ENCODE data around the gene MMP2. TPM values are rescaled to one million over a fixed set of nuclear protein-coding genes. Genes with fewer than 3 reads are reported as not detected.

Gene MMP2
- total RNA-seq, 1 donor from 2014 or later: 1,246 TPM

DNA sequence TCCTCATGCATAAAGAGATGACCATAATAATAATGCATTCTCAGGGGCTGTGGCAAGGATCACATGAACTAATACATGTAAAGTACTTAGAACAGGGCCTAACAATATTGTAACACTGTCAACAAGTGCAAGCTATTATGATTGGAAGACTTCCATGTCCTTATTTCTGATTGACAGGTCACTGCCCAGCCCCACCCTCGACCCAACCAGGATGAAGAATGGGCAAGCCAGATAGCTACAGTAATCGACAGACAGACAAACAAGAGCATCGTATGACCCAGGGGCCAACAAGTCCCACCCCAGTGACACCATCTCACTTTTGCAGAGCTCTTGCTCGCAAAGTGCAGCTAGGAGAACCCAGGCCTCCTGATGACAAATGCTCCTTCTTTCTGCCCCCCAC is 14.6 kb upstream of the MMP2 start:
- Histone ChIP-seq H3K4me1 (ENCODE audit: insufficient read depth, low read length) (no peaks in the 10 kb centered on the region), H3K27ac (ENCODE audit: low read depth, low read length) (no peak overlapping the region), H4K20me1 (ENCODE audit: insufficient read depth, low read length) (no peaks in the 10 kb centered on the region), H3K27me3 (ENCODE audit: insufficient read depth, low read length) (no peaks in the 10 kb centered on the region), H3K9ac (ENCODE audit: low read length) (no peak overlapping the region), H3K9me3 (ENCODE audit: insufficient read depth, low read depth, low read length) (no peaks in the 10 kb centered on the region), H3K36me3 (ENCODE audit: insufficient read depth, low read length) (no peaks in the 10 kb centered on the region), H3K4me3 (ENCODE audit: insufficient read depth, low read depth, low read length) (no peak overlapping the region), H3K4me2 (ENCODE audit: low read length) (no peak overlapping the region), H3K79me2 (ENCODE audit: insufficient read depth, low read length) (no peaks in the 10 kb centered on the region), H2AFZ (ENCODE audit: low read depth, low read length) (no peak overlapping the region)
- DNase-seq (ENCODE audit: low read depth) (no peak), FAIRE-seq (no peak)
- TF ChIP-seq, protein P1, sequence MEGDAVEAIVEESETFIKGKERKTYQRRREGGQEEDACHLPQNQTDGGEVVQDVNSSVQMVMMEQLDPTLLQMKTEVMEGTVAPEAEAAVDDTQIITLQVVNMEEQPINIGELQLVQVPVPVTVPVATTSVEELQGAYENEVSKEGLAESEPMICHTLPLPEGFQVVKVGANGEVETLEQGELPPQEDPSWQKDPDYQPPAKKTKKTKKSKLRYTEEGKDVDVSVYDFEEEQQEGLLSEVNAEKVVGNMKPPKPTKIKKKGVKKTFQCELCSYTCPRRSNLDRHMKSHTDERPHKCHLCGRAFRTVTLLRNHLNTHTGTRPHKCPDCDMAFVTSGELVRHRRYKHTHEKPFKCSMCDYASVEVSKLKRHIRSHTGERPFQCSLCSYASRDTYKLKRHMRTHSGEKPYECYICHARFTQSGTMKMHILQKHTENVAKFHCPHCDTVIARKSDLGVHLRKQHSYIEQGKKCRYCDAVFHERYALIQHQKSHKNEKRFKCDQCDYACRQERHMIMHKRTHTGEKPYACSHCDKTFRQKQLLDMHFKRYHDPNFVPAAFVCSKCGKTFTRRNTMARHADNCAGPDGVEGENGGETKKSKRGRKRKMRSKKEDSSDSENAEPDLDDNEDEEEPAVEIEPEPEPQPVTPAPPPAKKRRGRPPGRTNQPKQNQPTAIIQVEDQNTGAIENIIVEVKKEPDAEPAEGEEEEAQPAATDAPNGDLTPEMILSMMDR (IDR thresholded peaks at IDR 0.05; ENCODE audit: insufficient read depth, low read depth, low read length): no peak
- TF ChIP-seq EZH2 (IDR thresholded peaks at IDR 0.05; ENCODE audit: insufficient read depth, low read length): no peak
- Mint-ChIP-seq H3K36me3 (ENCODE audit: low read depth, unreplicated experiment) (no peaks in the 10 kb centered on the region), H3K4me3 (ENCODE audit: unreplicated experiment) (no peak overlapping the region), H3K4me1 (ENCODE audit: low read depth, unreplicated experiment) (no peaks in the 10 kb centered on the region), H3K27me3 (ENCODE audit: low read depth, unreplicated experiment) (peaks cover 25% of the 10 kb centered on the region), H3K27ac (ENCODE audit: unreplicated experiment) (no peak overlapping the region), H3K9me3 (ENCODE audit: unreplicated experiment) (peaks cover 4% of the 10 kb centered on the region)

DNA sequence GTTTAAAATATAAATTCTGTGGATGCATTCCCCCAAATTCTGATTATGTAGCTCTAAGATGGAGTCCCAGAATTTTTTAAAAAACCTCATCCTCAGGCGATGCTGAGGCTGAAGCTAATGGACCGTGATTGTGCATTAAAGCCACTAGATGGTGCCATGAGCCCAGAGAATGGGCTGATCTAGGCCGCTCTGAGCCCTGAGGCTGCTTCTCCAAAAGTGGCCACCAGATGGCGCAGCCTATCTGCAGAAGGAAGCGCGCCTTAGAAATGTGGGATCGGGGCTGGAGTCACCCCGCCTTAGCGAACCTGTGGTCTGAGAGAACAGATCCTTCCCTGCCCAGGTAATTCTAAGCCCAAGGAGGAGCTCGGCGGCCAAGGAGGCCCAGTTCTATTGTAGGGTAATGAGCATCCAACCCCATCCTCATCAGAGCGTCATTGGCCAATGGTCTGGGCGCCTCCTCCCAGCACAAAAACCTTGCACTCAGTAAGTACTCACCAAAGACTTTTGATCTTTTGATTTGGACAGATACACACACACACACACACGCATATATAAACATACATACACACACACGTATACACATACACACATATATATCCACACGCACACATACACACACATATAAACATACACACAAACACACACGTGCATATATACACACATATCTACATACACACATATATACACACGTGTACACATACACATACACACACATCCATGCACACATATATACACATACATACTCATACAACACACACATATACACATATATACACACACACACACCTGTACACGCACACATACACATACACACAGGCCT is 13.7 kb upstream of the MMP2 start:
- peak overlapping the region; percentile 37 for H2AFZ ChIP-seq (ENCODE audit: low read depth, low read length)
- H3K36me3 ChIP-seq (ENCODE audit: insufficient read depth, low read length): no peaks in the 10 kb centered on the region
- H3K4me3 ChIP-seq (ENCODE audit: insufficient read depth, low read depth, low read length): no peak overlapping the region
- H3K27ac ChIP-seq (ENCODE audit: low read depth, low read length): no peak overlapping the region
- peaks cover under 1% of the 10 kb centered on the region for H3K4me1 ChIP-seq (ENCODE audit: insufficient read depth, low read length)
- peak overlapping the region; percentile 9 for H3K9ac ChIP-seq (ENCODE audit: low read length)
- Mint-ChIP-seq H3K9me3 (ENCODE audit: unreplicated experiment) (peaks cover 4% of the 10 kb centered on the region), H3K27me3 (ENCODE audit: low read depth, unreplicated experiment) (peaks cover 20% of the 10 kb centered on the region), H3K27ac (ENCODE audit: unreplicated experiment) (no peak overlapping the region), H3K4me1 (ENCODE audit: low read depth, unreplicated experiment) (no peaks in the 10 kb centered on the region), H3K36me3 (ENCODE audit: low read depth, unreplicated experiment) (no peaks in the 10 kb centered on the region), H3K4me3 (ENCODE audit: unreplicated experiment) (no peak overlapping the region)
- H3K79me2 ChIP-seq (ENCODE audit: insufficient read depth, low read length): no peaks in the 10 kb centered on the region
- no peaks in the 10 kb centered on the region for H3K9me3 ChIP-seq (ENCODE audit: insufficient read depth, low read depth, low read length)
- no peak for DNase-seq (ENCODE audit: low read depth)
- no peaks in the 10 kb centered on the region for H4K20me1 ChIP-seq (ENCODE audit: insufficient read depth, low read length)
- FAIRE-seq: peak; percentile 87
- peak overlapping the region; percentile 63 for H3K4me2 ChIP-seq (ENCODE audit: low read length)
- H3K27me3 ChIP-seq (ENCODE audit: insufficient read depth, low read length): no peaks in the 10 kb centered on the region
- no peak for TF ChIP-seq EZH2 (IDR thresholded peaks at IDR 0.05; ENCODE audit: insufficient read depth, low read length)
- TF ChIP-seq, protein P1 (IDR thresholded peaks at IDR 0.05; ENCODE audit: insufficient read depth, low read depth, low read length): peak; percentile 100

DNA sequence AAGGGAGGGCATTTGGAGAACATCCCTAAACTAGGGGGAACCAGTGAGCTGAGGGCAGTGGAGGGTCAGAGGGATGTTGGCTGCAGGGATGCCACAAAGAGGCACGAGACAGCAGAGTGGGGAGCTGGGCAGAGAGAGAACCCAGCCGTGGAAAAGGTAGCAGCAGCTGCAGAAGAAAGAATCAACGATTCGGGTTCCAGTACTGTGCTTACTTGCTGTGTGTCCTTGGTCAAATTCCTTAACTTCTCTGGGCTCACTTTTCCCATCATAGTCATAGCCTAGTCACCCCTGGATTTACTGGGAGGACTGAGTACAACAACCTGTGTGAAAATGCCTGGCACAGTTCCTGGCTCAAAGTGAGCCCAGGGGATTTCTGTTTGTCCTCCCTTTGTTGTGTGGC is 12.8 kb upstream of the MMP2 start:
- Histone ChIP-seq H4K20me1 (ENCODE audit: insufficient read depth, low read length) (no peaks in the 10 kb centered on the region), H3K4me1 (ENCODE audit: insufficient read depth, low read length) (peaks cover 10% of the 10 kb centered on the region), H3K27me3 (ENCODE audit: insufficient read depth, low read length) (no peaks in the 10 kb centered on the region), H3K27ac (ENCODE audit: low read depth, low read length) (no peak overlapping the region), H2AFZ (ENCODE audit: low read depth, low read length) (no peak overlapping the region), H3K79me2 (ENCODE audit: insufficient read depth, low read length) (no peaks in the 10 kb centered on the region), H3K9me3 (ENCODE audit: insufficient read depth, low read depth, low read length) (no peaks in the 10 kb centered on the region), H3K4me2 (ENCODE audit: low read length) (no peak overlapping the region), H3K9ac (ENCODE audit: low read length) (no peak overlapping the region), H3K4me3 (ENCODE audit: insufficient read depth, low read depth, low read length) (no peak overlapping the region), H3K36me3 (ENCODE audit: insufficient read depth, low read length) (no peaks in the 10 kb centered on the region)
- no peak for TF ChIP-seq EZH2 (IDR thresholded peaks at IDR 0.05; ENCODE audit: insufficient read depth, low read length)
- TF ChIP-seq, protein P1 (IDR thresholded peaks at IDR 0.05; ENCODE audit: insufficient read depth, low read depth, low read length): no peak
- no peak for DNase-seq (ENCODE audit: low read depth)
- no peak overlapping the region for H3K4me3 Mint-ChIP-seq (ENCODE audit: unreplicated experiment)
- FAIRE-seq: no peak
- no peak overlapping the region for H3K27ac Mint-ChIP-seq (ENCODE audit: unreplicated experiment)
- peaks cover 17% of the 10 kb centered on the region for H3K27me3 Mint-ChIP-seq (ENCODE audit: low read depth, unreplicated experiment)
- H3K4me1 Mint-ChIP-seq (ENCODE audit: low read depth, unreplicated experiment): peaks cover 2% of the 10 kb centered on the region
- H3K36me3 Mint-ChIP-seq (ENCODE audit: low read depth, unreplicated experiment): no peaks in the 10 kb centered on the region
- H3K9me3 Mint-ChIP-seq (ENCODE audit: unreplicated experiment): peaks cover 4% of the 10 kb centered on the region
